Effector memory CD8-positive, alpha-beta T cell (primary cell): Measurements from ENCODE around the gene KCNG4.
"Not testable (repeated sequence)": the region's sequence is repeated elsewhere in the genome, so short reads cannot be mapped to it uniquely, and the experiment has no call there.

Source experiments
- ATAC-seq: fragments of 150-1000 bp; cut with Tn5 transposase; replicated peaks from 2 replicates; pipeline ENCODE4 v1.10.0; 2021; ENCODE audit warnings: mild to moderate bottlenecking, moderate library complexity
- DNase-seq, 3 experiments: peaks; one replicate each; pipeline ENCODE4 v3.0.0; 2021
- H3K27ac Mint-ChIP-seq, 2 donors: one replicate each; pipeline ENCODE4 v1.8.0; 2022; ENCODE audit warnings: mild to moderate bottlenecking in 2 of 2, mixed read lengths in 2 of 2, moderate library complexity in 2 of 2
- H3K27me3 Mint-ChIP-seq, 2 donors: one replicate each; pipeline ENCODE4 v1.8.0; 2022; ENCODE audit warnings: mixed read lengths in 2 of 2
- H3K36me3 Mint-ChIP-seq: one replicate; pipeline ENCODE4 v1.8.0; 2022; ENCODE audit warnings: mild to moderate bottlenecking, moderate library complexity, mixed read lengths; ENCODE audit not compliant: insufficient read depth
- H3K4me1 Mint-ChIP-seq, 2 donors: one replicate each; pipeline ENCODE4 v1.8.0; 2022; ENCODE audit warnings: low read depth in 2 of 2, mixed read lengths in 2 of 2
- H3K4me3 Mint-ChIP-seq, 2 donors: one replicate each; pipeline ENCODE4 v1.8.0; 2022; ENCODE audit warnings: mild to moderate bottlenecking in 2 of 2, mixed read lengths in 2 of 2, moderate library complexity in 2 of 2
- H3K9me3 Mint-ChIP-seq, 2 donors: one replicate each; pipeline ENCODE4 v1.8.0; 2022; ENCODE audit warnings: mixed read lengths in 2 of 2

The KCNG4 gene

GRCh38 chr16:84224554-84224953 lies 15.3 kb downstream of the KCNG4 start:
- ATAC-seq, result no peak
- Mint-ChIP-seq H3K27me3 (peaks cover 27 to 84% of the 10 kb centered on the region in 2 donors), H3K27ac (no peak overlapping the region), H3K4me3 (no peak overlapping the region), H3K36me3 (no peaks in the 10 kb centered on the region), H3K9me3 (no peaks in the 10 kb centered on the region), H3K4me1 (no peaks in the 10 kb centered on the region)
- no peak for DNase-seq

GRCh38 chr16:84223456-84223855 lies 16.4 kb downstream of the KCNG4 start:
- no peak for ATAC-seq
- DNase-seq, result no peak
- Mint-ChIP-seq H3K27me3 (peaks cover 24 to 84% of the 10 kb centered on the region in 2 donors), H3K4me1 (no peaks in the 10 kb centered on the region), H3K27ac (no peak overlapping the region), H3K9me3 (no peaks in the 10 kb centered on the region), H3K4me3 (no peak overlapping the region), H3K36me3 (no peaks in the 10 kb centered on the region)

- Mint-ChIP-seq H3K36me3 (no peaks in the 10 kb centered on the region), H3K9me3 (no peaks in the 10 kb centered on the region), H3K27me3 (peaks cover 20 to 67% of the 10 kb centered on the region in 2 donors), H3K27ac (no peak overlapping the region), H3K4me1 (no peaks in the 10 kb centered on the region), H3K4me3 (no peak overlapping the region)
- ATAC-seq (no peak), DNase-seq (no peak)
Observed at GRCh38 chr16:84220851-84221250, 19.0 kb downstream of the KCNG4 start.

- ATAC-seq, result no peak
- no peaks in the 10 kb centered on the region for H3K9me3 Mint-ChIP-seq
Observed at GRCh38 chr16:84218956-84219355, 20.9 kb downstream of the KCNG4 start.

GRCh38 chr16:84218176-84218823 lies 21.5 kb downstream of the KCNG4 start:
- H3K27ac Mint-ChIP-seq, result no peak overlapping the region
- no peaks in the 10 kb centered on the region for H3K36me3 Mint-ChIP-seq
- DNase-seq, result no peak
- H3K4me1 Mint-ChIP-seq, result no peaks in the 10 kb centered on the region
- H3K9me3 Mint-ChIP-seq, result no peaks in the 10 kb centered on the region
- ATAC-seq, result no peak
- H3K4me3 Mint-ChIP-seq, result no peak overlapping the region
- H3K27me3 Mint-ChIP-seq, result peaks cover 21 to 56% of the 10 kb centered on the region in 2 donors

More at GRCh38 chr16:84218956-84219355, 20.9 kb downstream of the KCNG4 start:
- H3K36me3 Mint-ChIP-seq, result no peaks in the 10 kb centered on the region
- H3K4me1 Mint-ChIP-seq, result no peaks in the 10 kb centered on the region
- no peak overlapping the region for H3K27ac Mint-ChIP-seq
- H3K4me3 Mint-ChIP-seq, result no peak overlapping the region
- DNase-seq, result no peak
- H3K27me3 Mint-ChIP-seq, result peaks cover 21 to 53% of the 10 kb centered on the region in 2 donors

- not testable (repeated sequence) for H3K9me3 Mint-ChIP-seq, H3K4me1 Mint-ChIP-seq, H3K4me3 Mint-ChIP-seq, H3K36me3 Mint-ChIP-seq, DNase-seq, ATAC-seq
- Mint-ChIP-seq H3K27ac (peak overlapping the region in 1 of 2 donors; percentile 13), H3K27me3 (peaks cover 21 to 39% of the 10 kb centered on the region in 2 donors)
Observed at GRCh38 chr16:84216144-84216543, 23.7 kb downstream of the KCNG4 start.

GRCh38 chr16:84215531-84215930 lies 24.3 kb downstream of the KCNG4 start:
- no peaks in the 10 kb centered on the region for H3K9me3 Mint-ChIP-seq
- peak overlapping the region in 1 of 2 donors; percentile 69 for H3K27ac Mint-ChIP-seq
- ATAC-seq (no peak), DNase-seq (no peak)
- H3K36me3 Mint-ChIP-seq, result no peaks in the 10 kb centered on the region
- H3K4me3 Mint-ChIP-seq, result no peak overlapping the region
- no peaks in the 10 kb centered on the region for H3K4me1 Mint-ChIP-seq
- H3K27me3 Mint-ChIP-seq, result peaks cover 21 to 33% of the 10 kb centered on the region in 2 donors

GRCh38 chr16:84214451-84215066 lies 25.3 kb downstream of the KCNG4 start:
- Mint-ChIP-seq H3K27me3 (peaks cover 21 to 27% of the 10 kb centered on the region in 2 donors), H3K4me1 (no peaks in the 10 kb centered on the region)
- no peak for ATAC-seq

GRCh38 chr16:84212631-84213030 lies 27.2 kb downstream of the KCNG4 start:
- Mint-ChIP-seq H3K4me1 (no peaks in the 10 kb centered on the region), H3K9me3 (no peaks in the 10 kb centered on the region), H3K36me3 (no peaks in the 10 kb centered on the region), H3K27ac (no peak overlapping the region), H3K4me3 (no peak overlapping the region), H3K27me3 (peaks cover 9 to 11% of the 10 kb centered on the region in 2 donors)
- DNase-seq (no peak), ATAC-seq (no peak)

More at GRCh38 chr16:84214451-84215066, 25.3 kb downstream of the KCNG4 start:
- no peak for DNase-seq
- no peak overlapping the region for H3K4me3 Mint-ChIP-seq
- H3K27ac Mint-ChIP-seq, result no peak overlapping the region
- no peaks in the 10 kb centered on the region for H3K9me3 Mint-ChIP-seq
- no peaks in the 10 kb centered on the region for H3K36me3 Mint-ChIP-seq

GRCh38 chr16:84212154-84212553 lies 27.7 kb downstream of the KCNG4 start:
- DNase-seq (no peak), ATAC-seq (no peak)
- Mint-ChIP-seq H3K9me3 (no peaks in the 10 kb centered on the region), H3K27me3 (peaks cover 8 to 9% of the 10 kb centered on the region in 2 donors), H3K4me1 (no peaks in the 10 kb centered on the region), H3K27ac (no peak overlapping the region), H3K36me3 (no peaks in the 10 kb centered on the region), H3K4me3 (no peak overlapping the region)

- Mint-ChIP-seq H3K4me1 (no peaks in the 10 kb centered on the region), H3K36me3 (no peaks in the 10 kb centered on the region), H3K9me3 (no peaks in the 10 kb centered on the region), H3K27ac (no peak overlapping the region), H3K27me3 (peaks cover 0 to 24% of the 10 kb centered on the region in 2 donors), H3K4me3 (no peak overlapping the region)
- DNase-seq (no peak), ATAC-seq (no peak)
Observed at GRCh38 chr16:84209989-84210388, 29.8 kb downstream of the KCNG4 start.

- no peak overlapping the region for H3K4me3 Mint-ChIP-seq
Observed at GRCh38 chr16:84207879-84208278, 31.9 kb downstream of the KCNG4 start.

GRCh38 chr16:84207251-84207650 lies 32.6 kb downstream of the KCNG4 start:
- ATAC-seq (no peak), DNase-seq (no peak)
- H3K4me1 Mint-ChIP-seq, result no peaks in the 10 kb centered on the region
- peaks cover 0 to 16% of the 10 kb centered on the region in 2 donors for H3K27me3 Mint-ChIP-seq
- H3K9me3 Mint-ChIP-seq, result no peaks in the 10 kb centered on the region
- H3K4me3 Mint-ChIP-seq, result no peak overlapping the region
- no peak overlapping the region for H3K27ac Mint-ChIP-seq
- no peaks in the 10 kb centered on the region for H3K36me3 Mint-ChIP-seq

More at GRCh38 chr16:84207879-84208278, 31.9 kb downstream of the KCNG4 start:
- no peak for ATAC-seq
- no peaks in the 10 kb centered on the region for H3K36me3 Mint-ChIP-seq
- no peak for DNase-seq
- no peaks in the 10 kb centered on the region for H3K4me1 Mint-ChIP-seq
- no peaks in the 10 kb centered on the region for H3K9me3 Mint-ChIP-seq
- no peak overlapping the region for H3K27ac Mint-ChIP-seq
- peaks cover 0 to 16% of the 10 kb centered on the region in 2 donors for H3K27me3 Mint-ChIP-seq
